ENCODE measurements around the gene ITGBL1.

Gene ITGBL1

GRCh38 chr13:101512650-101513049, 60.2 kb downstream of the ITGBL1 start:
- Mint-ChIP-seq H3K27me3 (ENCODE audit: low read depth) (peaks cover 15% of the 10 kb centered on the region), H3K4me1 (ENCODE audit: low read depth) (peaks cover 3% of the 10 kb centered on the region), H3K9me3 (no peaks in the 10 kb centered on the region), H3K4me3 (no peak overlapping the region), H3K27ac (no peak overlapping the region), H3K36me3 (ENCODE audit: low read depth) (no peaks in the 10 kb centered on the region)
- no peak for DNase-seq (ENCODE audit: low spot score)

GRCh38 chr13:101514100-101514499, 61.6 kb downstream of the ITGBL1 start:
- DNase-seq (ENCODE audit: low spot score): no peak
- Mint-ChIP-seq H3K4me1 (ENCODE audit: low read depth) (peaks cover 3% of the 10 kb centered on the region), H3K27ac (no peak overlapping the region), H3K4me3 (no peak overlapping the region), H3K9me3 (no peaks in the 10 kb centered on the region), H3K36me3 (ENCODE audit: low read depth) (no peaks in the 10 kb centered on the region), H3K27me3 (ENCODE audit: low read depth) (peaks cover 16% of the 10 kb centered on the region)

GRCh38 chr13:101514695-101515275, 62.3 kb downstream of the ITGBL1 start:
- DNase-seq (ENCODE audit: low spot score): no peak
- Mint-ChIP-seq H3K27me3 (ENCODE audit: low read depth) (peaks cover 16% of the 10 kb centered on the region), H3K9me3 (no peaks in the 10 kb centered on the region), H3K4me3 (no peak overlapping the region), H3K4me1 (ENCODE audit: low read depth) (peaks cover 5% of the 10 kb centered on the region), H3K27ac (no peak overlapping the region), H3K36me3 (ENCODE audit: low read depth) (no peaks in the 10 kb centered on the region)

- H3K4me1 Mint-ChIP-seq (ENCODE audit: low read depth): peaks cover 10% of the 10 kb centered on the region
- H3K9me3 Mint-ChIP-seq: peaks cover 5% of the 10 kb centered on the region
- H3K27ac Mint-ChIP-seq: no peak overlapping the region
- H3K36me3 Mint-ChIP-seq (ENCODE audit: low read depth): no peaks in the 10 kb centered on the region
- no peak for DNase-seq (ENCODE audit: low spot score)
- H3K27me3 Mint-ChIP-seq (ENCODE audit: low read depth): peaks cover 16% of the 10 kb centered on the region
- H3K4me3 Mint-ChIP-seq: no peak overlapping the region
Measured at GRCh38 chr13:101515504-101515903, 63.0 kb downstream of the ITGBL1 start.

- no peak for DNase-seq (ENCODE audit: low spot score)
- Mint-ChIP-seq H3K4me3 (no peak overlapping the region), H3K36me3 (ENCODE audit: low read depth) (peaks cover 4% of the 10 kb centered on the region), H3K27ac (no peak overlapping the region), H3K9me3 (peaks cover 6% of the 10 kb centered on the region), H3K4me1 (ENCODE audit: low read depth) (peaks cover 18% of the 10 kb centered on the region), H3K27me3 (ENCODE audit: low read depth) (peaks cover 16% of the 10 kb centered on the region)
Measured at GRCh38 chr13:101516262-101516661, 63.8 kb downstream of the ITGBL1 start.

- Mint-ChIP-seq H3K9me3 (peaks cover 6% of the 10 kb centered on the region), H3K4me3 (peak overlapping the region; percentile 69), H3K4me1 (ENCODE audit: low read depth) (peaks cover 22% of the 10 kb centered on the region)
Measured at GRCh38 chr13:101520672-101521071, 68.2 kb downstream of the ITGBL1 start.

GRCh38 chr13:101521371-101521770, 68.9 kb downstream of the ITGBL1 start:
- no peak for DNase-seq (ENCODE audit: low spot score)
- H3K4me3 Mint-ChIP-seq: peak overlapping the region; percentile 69
- H3K27ac Mint-ChIP-seq: no peak overlapping the region
- H3K36me3 Mint-ChIP-seq (ENCODE audit: low read depth): peaks cover 4% of the 10 kb centered on the region
- peaks cover 20% of the 10 kb centered on the region for H3K4me1 Mint-ChIP-seq (ENCODE audit: low read depth)
- H3K9me3 Mint-ChIP-seq: peaks cover 6% of the 10 kb centered on the region
- peaks cover 21% of the 10 kb centered on the region for H3K27me3 Mint-ChIP-seq (ENCODE audit: low read depth)

More at GRCh38 chr13:101520672-101521071, 68.2 kb downstream of the ITGBL1 start:
- peak; percentile 19 for DNase-seq (ENCODE audit: low spot score)
- peak overlapping the region; percentile 60 for H3K27ac Mint-ChIP-seq
- peaks cover 21% of the 10 kb centered on the region for H3K27me3 Mint-ChIP-seq (ENCODE audit: low read depth)
- peaks cover 4% of the 10 kb centered on the region for H3K36me3 Mint-ChIP-seq (ENCODE audit: low read depth)

- H3K27me3 Mint-ChIP-seq (ENCODE audit: low read depth): peaks cover 13% of the 10 kb centered on the region
- no peak for DNase-seq (ENCODE audit: low spot score)
- H3K9me3 Mint-ChIP-seq: peaks cover 6% of the 10 kb centered on the region
- no peak overlapping the region for H3K4me3 Mint-ChIP-seq
- H3K4me1 Mint-ChIP-seq (ENCODE audit: low read depth): peaks cover 20% of the 10 kb centered on the region
- peaks cover 4% of the 10 kb centered on the region for H3K36me3 Mint-ChIP-seq (ENCODE audit: low read depth)
- peak overlapping the region; percentile 50 for H3K27ac Mint-ChIP-seq
Measured at GRCh38 chr13:101522607-101523006, 70.1 kb downstream of the ITGBL1 start.

GRCh38 chr13:101523154-101524131, 71.0 kb downstream of the ITGBL1 start:
- no peak for DNase-seq (ENCODE audit: low spot score)
- no peak overlapping the region for H3K4me3 Mint-ChIP-seq
- peaks cover 8% of the 10 kb centered on the region for H3K27me3 Mint-ChIP-seq (ENCODE audit: low read depth)
- H3K27ac Mint-ChIP-seq: no peak overlapping the region
- H3K9me3 Mint-ChIP-seq: peaks cover 6% of the 10 kb centered on the region
- H3K4me1 Mint-ChIP-seq (ENCODE audit: low read depth): peaks cover 20% of the 10 kb centered on the region
- H3K36me3 Mint-ChIP-seq (ENCODE audit: low read depth): peaks cover 4% of the 10 kb centered on the region

GRCh38 chr13:101527130-101527529, 74.7 kb downstream of the ITGBL1 start:
- DNase-seq (ENCODE audit: low spot score): no peak
- no peaks in the 10 kb centered on the region for H3K9me3 Mint-ChIP-seq
- no peaks in the 10 kb centered on the region for H3K36me3 Mint-ChIP-seq (ENCODE audit: low read depth)
- H3K4me3 Mint-ChIP-seq: no peak overlapping the region
- no peak overlapping the region for H3K27ac Mint-ChIP-seq
- H3K27me3 Mint-ChIP-seq (ENCODE audit: low read depth): peaks cover 8% of the 10 kb centered on the region
- peaks cover 1% of the 10 kb centered on the region for H3K4me1 Mint-ChIP-seq (ENCODE audit: low read depth)

GRCh38 chr13:101529422-101529821, 76.9 kb downstream of the ITGBL1 start:
- H3K27me3 Mint-ChIP-seq (ENCODE audit: low read depth): peaks cover 2% of the 10 kb centered on the region
- no peaks in the 10 kb centered on the region for H3K4me1 Mint-ChIP-seq (ENCODE audit: low read depth)
- H3K4me3 Mint-ChIP-seq: no peak overlapping the region
- DNase-seq (ENCODE audit: low spot score): peak; percentile 11
- H3K36me3 Mint-ChIP-seq (ENCODE audit: low read depth): no peaks in the 10 kb centered on the region
- no peaks in the 10 kb centered on the region for H3K9me3 Mint-ChIP-seq
- H3K27ac Mint-ChIP-seq: no peak overlapping the region

- Mint-ChIP-seq H3K27ac (no peak overlapping the region), H3K4me1 (ENCODE audit: low read depth) (no peaks in the 10 kb centered on the region), H3K27me3 (ENCODE audit: low read depth) (no peaks in the 10 kb centered on the region)
Measured at GRCh38 chr13:101530293-101530692, 77.8 kb downstream of the ITGBL1 start.

GRCh38 chr13:101535192-101535746, 82.8 kb downstream of the ITGBL1 start:
- Mint-ChIP-seq H3K9me3 (no peaks in the 10 kb centered on the region), H3K36me3 (ENCODE audit: low read depth) (no peaks in the 10 kb centered on the region), H3K4me3 (no peak overlapping the region), H3K27ac (no peak overlapping the region), H3K27me3 (ENCODE audit: low read depth) (no peaks in the 10 kb centered on the region), H3K4me1 (ENCODE audit: low read depth) (no peaks in the 10 kb centered on the region)
- DNase-seq (ENCODE audit: low spot score): no peak

More at GRCh38 chr13:101530293-101530692, 77.8 kb downstream of the ITGBL1 start:
- Mint-ChIP-seq H3K4me3 (no peak overlapping the region), H3K9me3 (no peaks in the 10 kb centered on the region), H3K36me3 (ENCODE audit: low read depth) (no peaks in the 10 kb centered on the region)
- no peak for DNase-seq (ENCODE audit: low spot score)

- H3K9me3 Mint-ChIP-seq: no peaks in the 10 kb centered on the region
- H3K36me3 Mint-ChIP-seq (ENCODE audit: low read depth): no peaks in the 10 kb centered on the region
- no peak overlapping the region for H3K27ac Mint-ChIP-seq
- no peak overlapping the region for H3K4me3 Mint-ChIP-seq
- no peaks in the 10 kb centered on the region for H3K4me1 Mint-ChIP-seq (ENCODE audit: low read depth)
- no peaks in the 10 kb centered on the region for H3K27me3 Mint-ChIP-seq (ENCODE audit: low read depth)
- no peak for DNase-seq (ENCODE audit: low spot score)
Measured at GRCh38 chr13:101536079-101536478, 83.6 kb downstream of the ITGBL1 start.
